B cell (primary cell): Measurements from ENCODE around the gene DIS3L2. TPM values are rescaled to one million over a fixed set of nuclear protein-coding genes. Genes with fewer than 3 reads are reported as not detected.

Experiments
- ATAC-seq: fragments of 200-7000 bp; cut with Tn5 transposase; one replicate; pipeline ENCODE4 v1.10.0; 2021; ENCODE audit warnings: low read depth, mild to moderate bottlenecking, moderate number of reproducible peaks, moderate library complexity
- CTCF ChIA-PET: fragments of 350-600 bp; sonication (Branson Sonifier 250); formaldehyde crosslinking; loops from one replicate; lab custom pipeline; 2021; ENCODE audit warnings: antibody characterized with exemption, inconsistent platforms; lab: Charles Lee
- POLR2A ChIA-PET: fragments of 350-600 bp; sonication (Branson Sonifier 250); formaldehyde crosslinking; loops from one replicate; lab custom pipeline; 2021; ENCODE audit warnings: antibody characterized with exemption; lab: Charles Lee
- DNase-seq: peaks from one replicate; pipeline ENCODE4 v3.0.0; 2013
- H2AFZ ChIP-seq: 2 replicates; pipeline ENCODE4 v1.6.1; 2012; ENCODE audit warnings: mild to moderate bottlenecking, low read depth, low read length; ENCODE audit not compliant: insufficient read depth, poor library complexity, severe bottlenecking
- H3K27ac ChIP-seq, 2 donors: 1 replicate in 1 of 2; 2 replicates in 1 of 2; pipeline ENCODE4 v1.5.1; 2012 to 2013; ENCODE audit warnings: low read length in 2 of 2, mild to moderate bottlenecking in 2 of 2, moderate library complexity in 1 of 2
- H3K27me3 ChIP-seq, 4 experiments: fragments of 200-600 bp in 1 of 4; sonication (generic) in 1 of 4; replicated peaks in 1 of 4; 1 replicate in 2 of 4; 2 replicates in 2 of 4; pipeline versions ENCODE4 v1.6.1 to v1.7.0; 2013 to 2016; ENCODE audit warnings: low read length in 3 of 4, mild to moderate bottlenecking in 2 of 4, mixed read lengths in 1 of 4, moderate library complexity in 1 of 4; ENCODE audit not compliant: insufficient read depth in 4 of 4, control insufficient read depth in 3 of 4; ENCODE audit errors: control extremely low read depth in 1 of 4
- H3K36me3 ChIP-seq, 2 experiments: replicated peaks in 1 of 2; 1 replicate in 1 of 2; 2 replicates in 1 of 2; pipeline versions ENCODE4 v1.6.1 to v1.7.1; 2013; ENCODE audit warnings: low read length in 1 of 2; ENCODE audit not compliant: insufficient read depth in 2 of 2, control insufficient read depth in 1 of 2; ENCODE audit errors: control extremely low read depth in 1 of 2, extremely low read depth in 1 of 2
- H3K4me1 ChIP-seq, 2 donors: fragments of 200-600 bp in 1 of 2; sonication (generic) in 1 of 2; 1 replicate in 1 of 2; 2 replicates in 1 of 2; pipeline versions ENCODE4 v1.5.1 to v1.6.1; 2013 to 2017; ENCODE audit warnings: low read length in 2 of 2; ENCODE audit not compliant: control insufficient read depth in 2 of 2, insufficient read depth in 2 of 2
- H3K4me2 ChIP-seq: replicated peaks from 2 replicates; pipeline ENCODE3; 2012; ENCODE audit warnings: mild to moderate bottlenecking, low read depth, low read length; ENCODE audit not compliant: poor library complexity, severe bottlenecking
- H3K4me3 ChIP-seq, 5 experiments: fragments of 200-600 bp in 1 of 5; sonication (generic) in 1 of 5; 1 replicate in 3 of 5; 2 replicates in 2 of 5; pipeline versions ENCODE4 v1.5.1 to v1.7.0; 2011 to 2016; ENCODE audit warnings: low read length in 4 of 5, mild to moderate bottlenecking in 4 of 5, low read depth in 2 of 5, control low read depth in 1 of 5, moderate library complexity in 1 of 5; ENCODE audit not compliant: insufficient read depth in 1 of 5; ENCODE audit errors: control extremely low read depth in 1 of 5, extremely low read depth in 1 of 5
- H3K79me2 ChIP-seq: fragments of 200-600 bp; sonication (generic); one replicate; pipeline ENCODE4 v1.6.0; 2016; ENCODE audit warnings: low read length; ENCODE audit not compliant: control insufficient read depth, insufficient read depth
- H3K9ac ChIP-seq: fragments of 200-600 bp; sonication (generic); 2 replicates; pipeline ENCODE4 v1.6.1; 2017; ENCODE audit warnings: mild to moderate bottlenecking, low read length, moderate library complexity
- H3K9me3 ChIP-seq, 3 donors: one replicate each; pipeline versions ENCODE4 v1.6.1 to v1.7.1; 2013; ENCODE audit warnings: low read length in 2 of 3; ENCODE audit not compliant: control insufficient read depth in 2 of 3, insufficient read depth in 1 of 3; ENCODE audit errors: control extremely low read depth in 1 of 3
- H4K20me1 ChIP-seq: 2 replicates; pipeline ENCODE4 v1.6.0; 2012; ENCODE audit warnings: mild to moderate bottlenecking, low read length; ENCODE audit not compliant: insufficient read depth, control insufficient read depth, poor library complexity, severe bottlenecking
- H3K27ac Mint-ChIP-seq: one replicate; pipeline ENCODE4 v1.8.0; 2021; ENCODE audit warnings: mixed read lengths
- H3K27me3 Mint-ChIP-seq: one replicate; pipeline ENCODE4 v1.8.0; 2021; ENCODE audit warnings: mixed read lengths
- H3K4me1 Mint-ChIP-seq: one replicate; pipeline ENCODE4 v1.8.0; 2021; ENCODE audit warnings: mixed read lengths
- H3K4me3 Mint-ChIP-seq: one replicate; pipeline ENCODE4 v1.8.0; 2021; ENCODE audit warnings: mixed read lengths
- H3K9me3 Mint-ChIP-seq: one replicate; pipeline ENCODE4 v1.8.0; 2022; ENCODE audit warnings: mixed read lengths; ENCODE audit not compliant: insufficient read depth
- CTCF ChIP-seq: fragments of 200-600 bp; IDR thresholded peaks from one replicate; pipeline ENCODE4 v1.8.0; 2022; ENCODE audit warnings: antibody characterized with exemption, mild to moderate bottlenecking
- EZH2 ChIP-seq: IDR thresholded peaks from 2 replicates; pipeline ENCODE4 v1.6.1; 2012; ENCODE audit warnings: borderline replicate concordance, low read depth, mild to moderate bottlenecking, moderate library complexity, low read length; ENCODE audit not compliant: insufficient read depth, poor library complexity, severe bottlenecking
- WGBS: methylation state at CpG from one replicate; pipeline ENCODE4 v1.1.5; 2013; ENCODE audit warnings: missing lambda C conversion rate; ENCODE audit not compliant: insufficient coverage; 5-methylcytosine and 5-hydroxymethylcytosine counted together
- intact Hi-C: fragments of 100-400 bp; cut with micrococcal nuclease; formaldehyde crosslinking; loops from one replicate; pipeline ENCODE4 v1.10.0; 2022
- polyA plus RNA-seq: library from polyadenylated mRNA; depleted of rRNA; stranded (reverse); fragments of >200 nt; gene quantifications from 2 replicates; pipeline ENCODE4 v1.2.3, GENCODE V29; 2012
- total RNA-seq, 2 donors: library from RNA; stranded (reverse); fragments of 120-200 nt in 1 of 2; gene quantifications; 1 replicate in 1 of 2; 2 replicates in 1 of 2; pipeline versions ENCODE4 v1.2.3 to v1.2.4, GENCODE V29; 2013 to 2022

The DIS3L2 gene
- total and polyA plus RNA-seq, 2 donors (not counting 1 experiment from before 2014, with no cell fraction given) = 34.5 to 70.1 TPM

- Histone ChIP-seq H4K20me1 (no peaks in the 10 kb centered on the region), H3K27ac (no peak overlapping the region), H3K4me3 (no peak overlapping the region), H3K27me3 (no peaks in the 10 kb centered on the region), H3K4me2 (no peak overlapping the region), H3K79me2 (no peaks in the 10 kb centered on the region), H3K9me3 (peaks cover 0 to 2% (median 0%) of the 10 kb centered on the region in 3 donors), H2AFZ (no peak overlapping the region), H3K36me3 (peaks cover 3 to 25% of the 10 kb centered on the region in 2 experiments), H3K9ac (no peak overlapping the region), H3K4me1 (no peaks in the 10 kb centered on the region)
- no peaks in the 10 kb centered on the region for H3K9me3 Mint-ChIP-seq
- H3K4me3 Mint-ChIP-seq = no peak overlapping the region
- WGBS = 83% methylated on average over 4 of the region's 6 CpGs
- CTCF ChIA-PET = interaction anchor here (1.1 kb wide), 1 partner anchor 22 kb away, joined by 4 read pairs; no protein-coding TSS in a partner anchor
- H3K27me3 Mint-ChIP-seq = no peaks in the 10 kb centered on the region
- no peak overlapping the region for H3K27ac Mint-ChIP-seq
- intact Hi-C loops = no loop called here
- ATAC-seq (no peak), DNase-seq (no peak)
- TF ChIP-seq CTCF (no peak), EZH2 (no peak)
- H3K4me1 Mint-ChIP-seq = no peaks in the 10 kb centered on the region
- POLR2A ChIA-PET = no interaction called here
These were observed 342.7 kb downstream of the DIS3L2 start for GRCh38 chr2:232304236-232304635.

DNA sequence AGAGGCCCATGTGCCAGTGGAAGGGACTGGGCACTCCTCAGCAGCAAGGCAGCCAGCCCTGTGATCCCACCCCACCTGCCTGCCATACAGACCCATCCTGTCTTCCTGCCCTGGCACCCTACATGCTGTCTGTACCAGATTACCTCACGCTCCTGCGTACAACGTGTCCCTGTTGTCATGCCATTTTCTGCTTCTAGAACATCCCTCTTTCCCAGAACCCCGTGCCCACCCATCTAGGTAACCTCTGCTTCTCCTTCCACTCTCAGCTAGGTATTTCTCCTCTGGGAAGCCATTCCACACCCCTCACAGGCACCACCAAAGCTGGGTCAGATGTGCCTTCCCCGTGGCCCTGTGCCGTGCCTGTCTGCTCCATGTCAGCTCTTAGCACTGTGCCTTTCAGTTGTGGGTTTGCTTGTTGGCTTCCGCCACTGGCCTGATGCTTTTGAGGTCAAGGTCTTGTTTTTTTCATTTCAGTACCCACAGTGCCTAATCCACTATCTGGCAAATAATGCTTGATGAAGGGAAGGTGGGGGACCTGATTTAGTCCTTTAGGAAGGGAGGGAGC lies 345.3 kb downstream of the DIS3L2 start:
- H3K4me3 Mint-ChIP-seq = no peak overlapping the region
- H4K20me1 ChIP-seq = no peaks in the 10 kb centered on the region
- H3K9me3 Mint-ChIP-seq = peaks cover 3% of the 10 kb centered on the region
- peaks cover 3 to 13% of the 10 kb centered on the region in 2 experiments for H3K36me3 ChIP-seq
- no peak overlapping the region for H3K4me2 ChIP-seq
- H3K4me3 ChIP-seq = no peak overlapping the region
- no peaks in the 10 kb centered on the region for H3K79me2 ChIP-seq
- intact Hi-C loops = no loop called here
- 93% methylated on average over 6 of the region's 7 CpGs for WGBS
- no peaks in the 10 kb centered on the region for H3K27me3 Mint-ChIP-seq
- TF ChIP-seq EZH2 (no peak), CTCF (no peak)
- H3K9me3 ChIP-seq = peaks cover 0 to 7% (median 0%) of the 10 kb centered on the region in 3 donors
- H3K4me1 ChIP-seq = no peaks in the 10 kb centered on the region
- no peaks in the 10 kb centered on the region for H3K27me3 ChIP-seq
- DNase-seq = no peak
- ChIA-PET CTCF (interaction anchor here (0.9 to 2.1 kb wide), 3 partner anchors 14 to 21 kb away, joined by 3 to 7 read pairs (median 5); no protein-coding TSS in a partner anchor), POLR2A (interaction anchor here (0.7 kb wide), 1 partner anchor 9 kb away, joined by 3 read pairs; no protein-coding TSS in a partner anchor)
- H3K27ac Mint-ChIP-seq = no peak overlapping the region
- H3K4me1 Mint-ChIP-seq = no peaks in the 10 kb centered on the region
- ATAC-seq = no peak
- H3K9ac ChIP-seq = no peak overlapping the region
- no peak overlapping the region for H2AFZ ChIP-seq
- no peak overlapping the region for H3K27ac ChIP-seq
